ENCODE data around the gene CDH3.

DNA sequence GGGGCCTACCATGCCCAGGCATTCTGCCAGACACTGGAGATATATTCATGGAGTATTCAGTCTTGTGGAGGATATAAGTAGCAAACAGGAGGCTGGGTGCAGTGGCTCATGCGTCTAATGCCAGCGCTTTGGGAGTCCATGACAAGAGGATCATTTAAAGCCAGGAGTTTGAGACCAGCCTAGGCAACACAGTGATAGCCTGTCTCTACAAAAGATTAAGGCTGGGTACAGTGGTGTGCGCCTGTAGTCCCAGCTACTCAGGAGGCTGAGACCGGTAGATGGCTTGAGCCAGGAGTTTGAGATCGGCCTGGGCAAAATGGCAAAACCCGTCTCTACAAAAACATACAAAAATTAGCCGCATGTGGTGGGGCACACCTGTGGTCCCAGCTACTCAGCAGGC is 37.7 kb upstream of the CDH3 start:
- TF ChIP-seq, protein P1, sequence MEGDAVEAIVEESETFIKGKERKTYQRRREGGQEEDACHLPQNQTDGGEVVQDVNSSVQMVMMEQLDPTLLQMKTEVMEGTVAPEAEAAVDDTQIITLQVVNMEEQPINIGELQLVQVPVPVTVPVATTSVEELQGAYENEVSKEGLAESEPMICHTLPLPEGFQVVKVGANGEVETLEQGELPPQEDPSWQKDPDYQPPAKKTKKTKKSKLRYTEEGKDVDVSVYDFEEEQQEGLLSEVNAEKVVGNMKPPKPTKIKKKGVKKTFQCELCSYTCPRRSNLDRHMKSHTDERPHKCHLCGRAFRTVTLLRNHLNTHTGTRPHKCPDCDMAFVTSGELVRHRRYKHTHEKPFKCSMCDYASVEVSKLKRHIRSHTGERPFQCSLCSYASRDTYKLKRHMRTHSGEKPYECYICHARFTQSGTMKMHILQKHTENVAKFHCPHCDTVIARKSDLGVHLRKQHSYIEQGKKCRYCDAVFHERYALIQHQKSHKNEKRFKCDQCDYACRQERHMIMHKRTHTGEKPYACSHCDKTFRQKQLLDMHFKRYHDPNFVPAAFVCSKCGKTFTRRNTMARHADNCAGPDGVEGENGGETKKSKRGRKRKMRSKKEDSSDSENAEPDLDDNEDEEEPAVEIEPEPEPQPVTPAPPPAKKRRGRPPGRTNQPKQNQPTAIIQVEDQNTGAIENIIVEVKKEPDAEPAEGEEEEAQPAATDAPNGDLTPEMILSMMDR (optimal IDR thresholded peaks at IDR 0.05 in 1 of 3, IDR thresholded peaks at IDR 0.05 in 1 of 3, conservative IDR thresholded peaks at IDR 0.05 in 1 of 3; ENCODE audit: extremely low read depth in 1 of 3, insufficient read depth in 2 of 3, low read length in 3 of 3) = no peak
- TF ChIP-seq EZH2 (IDR thresholded peaks at IDR 0.05; ENCODE audit: low read length) = no peak

Measured in keratinocyte (primary cell).